H1 (cell line): ENCODE measurements around the gene RNF31. TPM values are rescaled to one million over a fixed set of nuclear protein-coding genes. Genes with fewer than 3 reads are reported as not detected.

Source experiments
- CTCF ChIA-PET: fragments of 300-600 bp; sonication (Branson Sonifier 250); formaldehyde crosslinking; loops from one replicate; lab custom pipeline; 2021; ENCODE audit not compliant: partially characterized antibody; lab: Charles Lee
- POLR2A ChIA-PET: fragments of 300-600 bp; sonication (Branson Sonifier 250); formaldehyde crosslinking; loops from one replicate; lab custom pipeline; 2021; ENCODE audit warnings: inconsistent platforms; ENCODE audit not compliant: partially characterized antibody; lab: Charles Lee
- DNase-seq, 2 experiments: peaks; one replicate each; pipeline versions ENCODE4 v3.0.0 to v3.0.0-alpha.2; 2010 to 2022; ENCODE audit warnings: low spot score in 2 of 2, low read depth in 1 of 2, mixed read lengths in 1 of 2
- FAIRE-seq: peaks from 2 replicates; lab custom pipeline; 2011; peaks lifted over from hg19 to GRCh38; lab: Jason Lieb, UNC
- H2AFZ ChIP-seq: 2 replicates; pipeline ENCODE4 v1.8.1; 2012; ENCODE audit warnings: low read length, inconsistent platforms
- H2AK5ac ChIP-seq: 2 replicates; pipeline ENCODE4 v1.6.1; 2013; ENCODE audit warnings: low read depth, low read length
- H2BK120ac ChIP-seq: replicated peaks from 2 replicates; pipeline ENCODE3; 2013; ENCODE audit warnings: low read depth, low read length, inconsistent platforms
- H2BK12ac ChIP-seq: 2 replicates; pipeline ENCODE4 v1.6.1; 2013; ENCODE audit warnings: low read depth, low read length
- H2BK15ac ChIP-seq: 2 replicates; pipeline ENCODE4 v1.6.1; 2013; ENCODE audit warnings: low read length
- H2BK20ac ChIP-seq: 2 replicates; pipeline ENCODE4 v1.6.1; 2013; ENCODE audit warnings: low read length
- H2BK5ac ChIP-seq: 2 replicates; pipeline ENCODE4 v1.6.1; 2013; ENCODE audit warnings: low read depth, low read length
- H3K14ac ChIP-seq: 2 replicates; pipeline ENCODE4 v1.6.1; 2013; ENCODE audit warnings: inconsistent platforms; ENCODE audit not compliant: insufficient read length
- H3K18ac ChIP-seq: 2 replicates; pipeline ENCODE4 v1.6.1; 2013; ENCODE audit warnings: low read length; ENCODE audit errors: extremely low read depth
- H3K23ac ChIP-seq: 2 replicates; pipeline ENCODE4 v1.6.1; 2013; ENCODE audit warnings: inconsistent platforms; ENCODE audit not compliant: insufficient read length
- H3K23me2 ChIP-seq: 2 replicates; pipeline ENCODE4 v1.6.1; 2013; ENCODE audit warnings: low read depth, low read length
- H3K27ac ChIP-seq: 2 replicates; pipeline ENCODE4 v1.6.1; 2011; ENCODE audit warnings: low read depth, low read length, inconsistent platforms
- H3K27me3 ChIP-seq, 4 experiments: replicated peaks in 1 of 4; 1 replicate in 1 of 4; 2 replicates in 3 of 4; pipeline versions ENCODE4 v1.6.1 to v1.8.1; 2011 to 2013; ENCODE audit warnings: low read length in 3 of 4, mild to moderate bottlenecking in 3 of 4, inconsistent platforms in 2 of 4, mixed read lengths in 2 of 4, moderate library complexity in 1 of 4; ENCODE audit not compliant: control insufficient read depth in 3 of 4, insufficient read depth in 3 of 4; ENCODE audit errors: extremely low read depth in 1 of 4
- H3K36me3 ChIP-seq, 4 experiments: 2 replicates each; pipeline versions ENCODE4 v1.6.1 to v1.8.1; 2011 to 2013; ENCODE audit warnings: mild to moderate bottlenecking in 4 of 4, low read length in 3 of 4, moderate library complexity in 2 of 4, control low read depth in 1 of 4, inconsistent platforms in 1 of 4; ENCODE audit not compliant: insufficient read depth in 4 of 4, control insufficient read depth in 2 of 4
- H3K4ac ChIP-seq: replicated peaks from 2 replicates; pipeline ENCODE3; 2013; ENCODE audit warnings: low read length, low read depth, mixed read lengths, inconsistent platforms; ENCODE audit not compliant: insufficient read length
- H3K4me1 ChIP-seq, 4 experiments: replicated peaks in 1 of 4; 1 replicate in 1 of 4; 2 replicates in 3 of 4; pipeline versions ENCODE4 v1.6.1 to v1.8.1; 2011 to 2013; ENCODE audit warnings: low read length in 3 of 4, inconsistent platforms in 2 of 4, mixed read lengths in 1 of 4; ENCODE audit not compliant: insufficient read depth in 4 of 4, control insufficient read depth in 3 of 4
- H3K4me2 ChIP-seq, 2 experiments: 2 replicates each; pipeline versions ENCODE4 v1.6.1 to v1.8.1; 2011 to 2013; ENCODE audit warnings: low read depth in 2 of 2, low read length in 2 of 2, control low read depth in 1 of 2, inconsistent platforms in 1 of 2, mild to moderate bottlenecking in 1 of 2; ENCODE audit not compliant: insufficient read depth in 1 of 2
- H3K4me3 ChIP-seq, 4 experiments: fragments of 200-600, 300-600 bp in 1 of 4; sonication (generic), shearing (Covaris generic), sonication (Bioruptor Twin) in 1 of 4; 2 replicates each; pipeline versions ENCODE4 v1.5.1 to v1.8.1; 2011 to 2016; ENCODE audit warnings: low read length in 4 of 4, low read depth in 3 of 4, control low read depth in 2 of 4, inconsistent platforms in 2 of 4, mild to moderate bottlenecking in 2 of 4, mixed read lengths in 1 of 4, moderate library complexity in 1 of 4; ENCODE audit not compliant: insufficient read depth in 2 of 4; ENCODE audit errors: extremely low read depth in 1 of 4
- H3K56ac ChIP-seq: replicated peaks from 2 replicates; pipeline ENCODE3; 2013; ENCODE audit warnings: low read depth, mild to moderate bottlenecking, mixed read lengths, low read length, inconsistent platforms; ENCODE audit not compliant: insufficient read length
- H3K79me1 ChIP-seq: 2 replicates; pipeline ENCODE4 v1.6.1; 2013; ENCODE audit warnings: low read depth, low read length, control low read depth
- H3K79me2 ChIP-seq, 2 experiments: 2 replicates each; pipeline versions ENCODE4 v1.6.1 to v1.8.1; 2012 to 2013; ENCODE audit warnings: low read length in 2 of 2, mild to moderate bottlenecking in 2 of 2, inconsistent platforms in 1 of 2; ENCODE audit not compliant: insufficient read depth in 2 of 2, control insufficient read depth in 1 of 2
- H3K9ac ChIP-seq, 4 experiments: replicated peaks in 1 of 4; 1 replicate in 1 of 4; 2 replicates in 3 of 4; pipeline versions ENCODE4 v1.6.1 to v1.8.1; 2011 to 2013; ENCODE audit warnings: low read depth in 3 of 4, low read length in 3 of 4, control low read depth in 2 of 4, mild to moderate bottlenecking in 2 of 4, moderate library complexity in 2 of 4, inconsistent platforms in 1 of 4; ENCODE audit errors: extremely low read depth in 1 of 4
- H3K9me3 ChIP-seq, 2 experiments: 2 replicates each; pipeline versions ENCODE4 v1.6.1 to v1.8.1; 2012 to 2013; ENCODE audit warnings: mild to moderate bottlenecking in 2 of 2, moderate library complexity in 2 of 2, control low read depth in 1 of 2, inconsistent platforms in 1 of 2, low read depth in 1 of 2, low read length in 1 of 2, mixed read lengths in 1 of 2; ENCODE audit not compliant: insufficient read depth in 2 of 2
- H4K20me1 ChIP-seq, 2 experiments: replicated peaks in 1 of 2; 2 replicates each; pipeline versions ENCODE3 to v1.8.1; 2011 to 2013; ENCODE audit warnings: inconsistent platforms in 2 of 2, low read length in 2 of 2, mild to moderate bottlenecking in 1 of 2; ENCODE audit not compliant: insufficient read depth in 2 of 2, control insufficient read depth in 1 of 2
- H4K5ac ChIP-seq: 2 replicates; pipeline ENCODE4 v1.6.1; 2013; ENCODE audit warnings: low read length, low read depth, mixed read lengths, inconsistent platforms; ENCODE audit not compliant: insufficient read length
- H4K8ac ChIP-seq: 2 replicates; pipeline ENCODE4 v1.8.0; 2013; ENCODE audit warnings: mild to moderate bottlenecking, moderate library complexity, low read length, inconsistent platforms; ENCODE audit not compliant: insufficient read depth; ENCODE audit errors: extremely low read depth
- H4K91ac ChIP-seq: replicated peaks from 2 replicates; pipeline ENCODE3; 2013; ENCODE audit warnings: low read length, mixed read lengths, inconsistent platforms; ENCODE audit not compliant: insufficient read length
- ASH2L ChIP-seq: fragments of 200-600, 300-600 bp; sonication (generic); IDR thresholded peaks from one replicate; pipeline ENCODE4 v1.7.1; 2017; ENCODE audit warnings: low read length
- CHD2 ChIP-seq: IDR thresholded peaks from 2 replicates; pipeline ENCODE4 v1.6.1; 2012; ENCODE audit warnings: low read length, improper control_type of control experiment
- EGR1 ChIP-seq: IDR thresholded peaks from 2 replicates; pipeline ENCODE4 v1.6.1; 2011; ENCODE audit warnings: low read depth, low read length, borderline replicate concordance
- EZH2 ChIP-seq: fragments of 200-600 bp; sonication (generic); IDR thresholded peaks from 2 replicates; pipeline ENCODE4 v1.7.1; 2012; ENCODE audit warnings: low read depth, mild to moderate bottlenecking, moderate library complexity, low read length, inconsistent platforms; ENCODE audit not compliant: severe bottlenecking
- KDM5A ChIP-seq: fragments of 200-600 bp; IDR thresholded peaks from 2 replicates; pipeline ENCODE4 v1.7.1; 2012; ENCODE audit warnings: mild to moderate bottlenecking, low read length, inconsistent platforms, mixed read lengths
- MAFK ChIP-seq: IDR thresholded peaks from 2 replicates; pipeline ENCODE4 v1.6.1; 2012; ENCODE audit warnings: low read depth, mild to moderate bottlenecking, improper control_type of control experiment, low read length
- POU5F1 ChIP-seq: IDR thresholded peaks from 2 replicates; pipeline ENCODE4 v1.6.1; 2011; ENCODE audit warnings: low read depth, mild to moderate bottlenecking, low read length, moderate library complexity
- RNF2 ChIP-seq: fragments of 200-900, 300-1000 bp; sonication (generic); IDR thresholded peaks from 2 replicates; pipeline ENCODE4 v1.7.1; 2016; ENCODE audit warnings: borderline replicate concordance, low read depth, mild to moderate bottlenecking, antibody characterized with exemption, low read length; ENCODE audit not compliant: poor library complexity, severe bottlenecking; ENCODE audit errors: missing control alignments
- RXRA ChIP-seq: IDR thresholded peaks from 2 replicates; pipeline ENCODE4 v1.6.1; 2011; ENCODE audit warnings: low read depth, mild to moderate bottlenecking, low read length, moderate library complexity; ENCODE audit not compliant: insufficient read depth
- SAP30 ChIP-seq: fragments of 300-600 bp; sonication (generic); IDR thresholded peaks from 2 replicates; pipeline ENCODE4 v1.7.1; 2012; ENCODE audit warnings: low read length, moderate library complexity, mild to moderate bottlenecking, inconsistent platforms; ENCODE audit not compliant: insufficient read depth, insufficient replicate concordance
- SIRT6 ChIP-seq: IDR thresholded peaks from one replicate; pipeline ENCODE4 v1.7.1; 2012; ENCODE audit warnings: low read length, inconsistent platforms
- SRF ChIP-seq: IDR thresholded peaks from 2 replicates; pipeline ENCODE4 v1.6.1; 2011; ENCODE audit warnings: mild to moderate bottlenecking, low read depth, low read length, moderate library complexity
- TAF1 ChIP-seq: IDR thresholded peaks from 2 replicates; pipeline ENCODE4 v1.6.1; 2011; ENCODE audit warnings: mild to moderate bottlenecking, low read depth, low read length
- TCF12 ChIP-seq: IDR thresholded peaks from 2 replicates; pipeline ENCODE4 v1.6.1; 2011; ENCODE audit warnings: low read depth, mild to moderate bottlenecking, low read length
- WGBS, 2 experiments: shearing (Covaris generic) in 1 of 2; methylation state at CpG; one replicate each; pipeline versions ENCODE4 v1.1.6 to v1.1.7; 2013 to 2015; ENCODE audit warnings: low lambda C conversion rate in 2 of 2, mixed read lengths in 2 of 2, inconsistent platforms in 1 of 2, low coverage in 1 of 2, missing lambda C conversion rate in 1 of 2; ENCODE audit not compliant: insufficient replicate concordance in 2 of 2, insufficient coverage in 1 of 2, insufficient read length in 1 of 2; ENCODE audit errors: extremely low coverage in 1 of 2, missing lambda C conversion rate in 1 of 2; 5-methylcytosine and 5-hydroxymethylcytosine counted together
- polyA plus RNA-seq, 7 experiments: library from polyadenylated mRNA; depleted of rRNA in 3 of 7; stranded (reverse) in 5 of 7; unstranded in 2 of 7; fragments of >200 nt in 5 of 7; fragments of 200-250 nt in 2 of 7; gene quantifications; 1 replicate in 5 of 7; 2 replicates in 1 of 7; 4 replicates in 1 of 7; pipeline versions ENCODE4 v1.2.1 to v1.2.3, GENCODE V29; 2011 to 2013; ENCODE audit warnings: missing spikeins in 2 of 7, mixed read lengths in 2 of 7
- total RNA-seq: library from RNA; stranded (reverse); fragmentation: NEBNext Ultra II Directional; extraction: Animal tissue kit (Norgen Biotek cat#: 25700); gene quantifications from 2 replicates; pipeline ENCODE4 v1.2.1, GENCODE V29; 2021

The RNF31 gene
- total and polyA plus RNA-seq, 2 of the 8 experiments (the other 6 are each of a cell fraction or from before 2014, with no cell fraction given) = 17.5 to 72.0 TPM

DNA sequence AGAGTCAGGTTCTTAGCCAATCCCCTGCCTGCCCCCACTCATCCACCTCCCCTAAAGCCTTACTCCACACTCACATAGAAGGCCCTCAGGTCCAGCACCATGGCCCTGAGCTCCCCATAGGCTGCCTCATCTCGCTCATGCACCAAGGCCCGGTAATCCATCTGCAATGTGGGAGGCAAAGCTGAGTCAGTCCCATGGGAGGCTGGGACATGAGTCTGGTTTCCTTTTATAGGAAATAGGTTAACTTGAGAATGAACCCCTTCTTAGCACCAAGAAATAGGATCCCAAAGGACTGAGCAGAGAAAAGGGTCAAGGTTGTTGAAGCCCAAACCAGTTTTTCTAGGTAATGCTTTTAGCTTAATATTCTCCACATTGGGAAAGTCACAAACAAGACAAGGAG is 3.8 kb upstream of the RNF31 start:
- 95% methylated on average over 2 of the region's 2 CpGs; no CpG with 5 or more reads in 1 of the 2 experiments for WGBS, 2 experiments
- H2AFZ ChIP-seq = no peak overlapping the region
- H4K5ac ChIP-seq = no peak overlapping the region
- H3K27ac ChIP-seq = no peak overlapping the region
- no peak overlapping the region for H2BK5ac ChIP-seq
- no peak overlapping the region for H3K56ac ChIP-seq
- H3K4ac ChIP-seq = no peak overlapping the region
- peaks cover 8 to 20% (median 9%) of the 10 kb centered on the region in 4 experiments; a peak in 6 of 8 replicates for H3K36me3 ChIP-seq
- ChIA-PET POLR2A (interaction anchor here (1.0 to 1.5 kb wide), 6 partner anchors 17 to 52 kb away, joined by 3 to 5 read pairs (median 4); partner anchors contain the start of genes DCAF11, IPO4, IRF9 and TM9SF1), CTCF (interaction anchor here (0.5 to 1.5 kb wide), 6 partner anchors 9 to 1115 kb away, joined by 3 to 8 read pairs (median 3); partner anchors contain the start of genes DCAF11, IRF9 and NRL)
- no peak overlapping the region for H4K91ac ChIP-seq
- no peak overlapping the region for H3K23ac ChIP-seq
- H3K9ac ChIP-seq = no peak overlapping the region
- no peak overlapping the region for H2BK20ac ChIP-seq
- DNase-seq (no peak), FAIRE-seq (no peak)
- no peak overlapping the region for H2AK5ac ChIP-seq
- no peak overlapping the region for H4K8ac ChIP-seq
- peaks cover 3 to 10% (median 7%) of the 10 kb centered on the region in 4 experiments; a peak in 6 of 7 replicates for H3K4me1 ChIP-seq
- H3K4me3 ChIP-seq = no peak overlapping the region
- peaks cover 7% of the 10 kb centered on the region; the same call in 1 of the 2 replicates for H3K79me1 ChIP-seq
- no peaks in the 10 kb centered on the region for H3K27me3 ChIP-seq
- no peak overlapping the region for H2BK12ac ChIP-seq
- H4K20me1 ChIP-seq = peaks cover 0 to 7% of the 10 kb centered on the region in 2 experiments
- no peak overlapping the region for H2BK15ac ChIP-seq
- no peaks in the 10 kb centered on the region for H3K9me3 ChIP-seq
- peaks cover 13% of the 10 kb centered on the region for H3K23me2 ChIP-seq
- no peak overlapping the region for H2BK120ac ChIP-seq
- no peak overlapping the region for H3K14ac ChIP-seq
- no peak overlapping the region for H3K18ac ChIP-seq
- H3K79me2 ChIP-seq = peaks cover 0 to 30% of the 10 kb centered on the region in 2 experiments; a peak in 3 of 4 replicates
- H3K4me2 ChIP-seq = no peak overlapping the region
- TF ChIP-seq KDM5A (no peak), ASH2L (no peak), SIRT6 (no peak), MAFK (no peak), CHD2 (no peak), RXRA (no peak), SAP30 (no peak), TAF1 (no peak), EGR1 (no peak), EZH2 (no peak), SRF (no peak), RNF2 (no peak), POU5F1 (no peak), TCF12 (no peak)
